Stimulated activated CD8-positive, alpha-beta memory T cell treated with anti-CD3 and anti-CD28 coated beads, Interleukin-15, amount 100 ng/mL, for 1 hour (primary cell): Measurements from ENCODE around the gene ZC3H4.
"Not testable (repeated sequence)": the region's sequence is repeated elsewhere in the genome, so short reads cannot be mapped to it uniquely, and the experiment has no call there.

ENCODE experiments used
- DNase-seq: peaks from one replicate; pipeline ENCODE4 v3.0.0-alpha.2; 2020; ENCODE audit warnings: low read depth

The ZC3H4 gene

GRCh38 chr19:47084879-47085439, 28.6 kb downstream of the ZC3H4 start:
- no peak for DNase-seq

GRCh38 chr19:47082493-47082892, 31.1 kb downstream of the ZC3H4 start:
- no peak for DNase-seq

DNA sequence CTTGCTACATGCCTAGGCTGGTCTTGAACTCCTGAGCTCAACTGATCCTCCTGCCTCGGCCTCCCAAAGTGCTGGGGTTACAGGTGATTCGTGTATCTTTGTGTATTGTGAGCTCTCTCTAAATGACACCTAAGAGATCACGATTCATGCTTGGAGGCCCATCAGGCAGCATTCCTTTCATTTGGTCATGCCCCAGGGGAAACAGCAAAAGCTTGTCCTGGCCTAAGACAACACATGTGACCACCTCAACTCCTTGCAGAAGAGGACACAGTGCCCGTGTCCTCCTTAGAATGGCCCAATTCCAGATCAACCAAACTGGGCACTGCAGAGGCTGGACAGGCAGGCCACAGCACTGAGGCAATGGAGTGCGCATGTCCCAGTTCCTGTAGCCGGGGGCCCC, 32.5 kb downstream of the ZC3H4 start:
- DNase-seq, result no peak

GRCh38 chr19:47078351-47078750, 35.2 kb downstream of the ZC3H4 start:
- not testable (repeated sequence) for DNase-seq

DNA sequence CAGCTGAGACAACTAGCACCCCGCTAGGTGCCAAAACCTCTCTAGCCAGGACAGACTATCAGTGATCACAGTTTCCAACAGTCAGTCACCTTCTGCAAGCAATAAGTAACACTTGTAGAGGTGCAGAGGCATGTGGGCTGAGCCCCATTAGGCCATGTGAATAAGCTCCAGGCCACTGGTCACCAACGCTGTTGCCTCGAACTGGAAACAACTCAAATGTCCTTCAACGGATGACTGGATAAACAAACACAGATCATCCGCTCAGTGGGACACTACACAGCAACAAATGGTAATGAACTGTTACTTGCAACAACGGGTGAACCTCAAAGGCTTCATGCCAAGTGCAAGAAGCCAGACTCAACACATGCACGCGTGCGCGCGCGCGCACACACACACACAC, 37.6 kb downstream of the ZC3H4 start:
- no peak for DNase-seq

- DNase-seq, result no peak
Measured at GRCh38 chr19:47075179-47075810, 38.3 kb downstream of the ZC3H4 start.

GRCh38 chr19:47074621-47075020, 39.0 kb downstream of the ZC3H4 start:
- no peak for DNase-seq

DNA sequence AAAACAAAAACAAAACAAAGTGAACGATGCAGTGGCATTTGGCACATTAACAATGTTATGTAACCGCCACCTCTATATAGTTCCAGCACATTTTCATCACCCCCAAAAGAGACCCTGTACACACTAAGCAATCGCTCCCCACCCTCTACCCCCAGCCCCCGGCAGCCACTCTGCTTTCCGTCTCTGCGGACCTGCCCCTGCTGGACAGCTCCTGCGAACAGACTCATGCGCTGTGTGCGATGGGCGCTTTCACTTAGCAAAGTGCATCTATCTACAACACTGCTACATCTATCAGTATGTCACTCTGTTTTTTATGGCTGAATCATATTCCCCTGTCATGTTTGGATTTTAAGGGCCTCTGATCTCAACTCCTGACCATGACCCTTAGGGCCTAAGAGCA, 40.0 kb downstream of the ZC3H4 start:
- DNase-seq, result no peak

DNA sequence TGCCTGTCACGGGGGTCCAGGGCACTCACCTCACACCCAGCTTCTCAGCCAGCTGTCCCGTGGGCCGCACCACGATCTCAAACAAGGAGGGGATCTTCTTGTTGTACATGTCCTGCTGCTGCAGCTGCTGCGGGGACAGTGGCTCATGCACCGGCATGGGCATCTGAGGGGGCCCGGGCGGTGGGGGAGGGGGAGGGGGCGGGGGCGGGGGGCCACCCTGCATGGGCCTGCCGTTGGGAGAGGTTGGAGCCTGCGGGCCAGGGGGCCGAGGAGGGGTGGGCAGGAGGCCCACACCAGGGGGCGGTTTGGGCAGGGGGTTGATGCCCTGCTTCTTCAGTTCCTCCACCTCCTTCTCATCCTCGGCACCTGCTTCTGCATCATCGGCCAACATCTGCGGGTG, 41.3 kb downstream of the ZC3H4 start:
- DNase-seq, result no peak

DNA sequence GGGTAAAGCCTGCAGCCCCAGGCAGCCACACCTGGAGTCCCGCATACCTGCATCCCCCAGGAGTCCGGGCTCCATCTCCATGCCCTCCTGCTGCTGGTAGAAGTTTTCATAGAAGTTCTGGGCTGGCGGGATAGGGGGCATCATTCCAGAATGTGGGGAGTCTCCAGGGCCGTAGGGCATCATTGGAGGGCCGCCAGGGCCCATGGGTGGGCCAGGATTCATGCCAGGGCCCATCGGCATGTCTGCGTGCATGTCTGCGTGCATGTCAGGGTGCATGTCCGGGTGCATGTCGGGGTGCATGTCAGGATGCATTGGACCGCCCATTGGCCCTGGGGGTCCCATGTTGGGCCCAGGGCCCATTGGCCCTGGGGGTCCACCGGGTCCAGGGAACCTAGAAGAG, 41.8 kb downstream of the ZC3H4 start:
- no peak for DNase-seq

GRCh38 chr19:47070756-47071155, 42.8 kb downstream of the ZC3H4 start:
- no peak for DNase-seq

- no peak for DNase-seq
Measured at GRCh38 chr19:47069795-47070194, 43.8 kb downstream of the ZC3H4 start.

- no peak for DNase-seq
Measured at GRCh38 chr19:47068876-47069406, 44.6 kb downstream of the ZC3H4 start.

GRCh38 chr19:47068246-47068645, 45.3 kb downstream of the ZC3H4 start:
- no peak for DNase-seq

DNA sequence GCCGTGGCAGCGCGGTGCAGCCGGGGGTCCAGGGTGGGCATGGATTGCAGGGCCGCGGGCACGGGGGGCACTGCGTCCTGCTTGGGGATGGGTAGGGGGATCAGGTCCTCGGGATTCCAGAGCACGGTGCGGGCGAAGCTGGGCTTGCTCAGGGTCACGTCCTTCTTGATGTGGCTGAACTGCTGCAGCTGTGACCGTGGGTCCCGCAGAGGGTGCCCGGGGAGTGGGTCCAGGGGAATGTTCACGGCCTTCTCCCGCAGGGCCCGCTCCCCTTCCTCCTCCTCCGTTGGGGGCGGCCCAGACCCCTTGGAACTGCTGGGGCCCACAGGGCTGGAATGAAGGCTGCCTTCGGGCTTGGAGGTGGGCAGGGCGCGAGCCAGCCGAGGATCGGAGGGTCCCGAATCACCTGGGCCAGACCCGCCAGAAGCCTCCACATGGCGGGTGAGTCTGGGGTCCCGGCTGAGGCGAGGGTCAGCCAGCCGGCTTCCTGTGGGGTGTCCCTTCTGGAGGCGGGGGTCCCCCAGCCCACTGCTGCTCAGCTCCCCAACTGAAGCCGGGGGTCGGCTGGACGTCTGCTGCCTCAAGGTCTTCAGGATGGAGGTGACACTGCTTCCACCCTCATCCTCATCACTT, 46.2 kb downstream of the ZC3H4 start:
- DNase-seq, result no peak

GRCh38 chr19:47066376-47067214, 47.0 kb downstream of the ZC3H4 start:
- DNase-seq, result no peak

DNA sequence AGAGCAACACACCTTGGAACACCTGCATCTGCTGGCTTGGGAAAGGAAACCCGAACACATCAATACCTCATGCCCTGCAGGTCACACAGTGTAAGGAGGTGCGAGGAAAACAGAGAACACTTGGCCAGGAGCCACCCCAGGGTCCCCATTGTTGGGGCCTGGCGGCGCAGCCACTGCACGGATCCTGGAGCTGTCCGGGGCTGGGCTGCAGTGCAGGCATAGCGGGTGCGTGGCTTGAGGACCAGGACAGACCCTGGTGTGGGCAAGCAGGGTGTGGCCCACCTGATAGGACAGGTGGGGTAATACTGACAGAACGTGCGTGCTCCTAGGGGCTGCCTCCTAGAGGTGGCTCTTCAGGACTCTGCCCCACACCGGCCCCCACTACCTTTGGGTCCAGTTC, 48.3 kb downstream of the ZC3H4 start:
- DNase-seq, result no peak

- DNase-seq, result no peak
Measured at GRCh38 chr19:47063874-47064273, 49.7 kb downstream of the ZC3H4 start.

GRCh38 chr19:47058621-47059022, 55.0 kb downstream of the ZC3H4 start:
- no peak for DNase-seq

GRCh38 chr19:47057328-47057727, 56.2 kb downstream of the ZC3H4 start:
- no peak for DNase-seq

DNA sequence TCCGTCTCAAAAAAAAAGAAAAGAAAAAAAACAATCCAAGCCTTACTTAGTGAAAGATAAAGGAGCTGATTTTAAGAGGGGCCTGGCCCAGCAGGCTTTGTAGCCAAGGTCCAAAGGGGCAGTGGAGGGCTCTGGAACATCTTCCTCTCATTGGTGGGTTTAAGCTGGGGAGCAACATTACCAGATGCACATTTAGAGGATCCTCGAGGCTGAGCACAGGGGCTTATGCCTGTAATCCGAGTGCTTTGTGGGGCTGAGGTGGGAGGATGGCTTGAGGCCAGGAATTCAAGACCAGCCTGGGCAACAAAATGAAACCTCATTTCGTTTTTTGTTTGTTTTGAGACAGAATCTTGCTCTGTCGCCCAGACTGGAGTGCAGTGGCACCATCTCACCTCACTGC, 57.2 kb downstream of the ZC3H4 start:
- DNase-seq, result no peak

GRCh38 chr19:47050562-47050961, 63.0 kb downstream of the ZC3H4 start:
- not testable (repeated sequence) for DNase-seq

DNA sequence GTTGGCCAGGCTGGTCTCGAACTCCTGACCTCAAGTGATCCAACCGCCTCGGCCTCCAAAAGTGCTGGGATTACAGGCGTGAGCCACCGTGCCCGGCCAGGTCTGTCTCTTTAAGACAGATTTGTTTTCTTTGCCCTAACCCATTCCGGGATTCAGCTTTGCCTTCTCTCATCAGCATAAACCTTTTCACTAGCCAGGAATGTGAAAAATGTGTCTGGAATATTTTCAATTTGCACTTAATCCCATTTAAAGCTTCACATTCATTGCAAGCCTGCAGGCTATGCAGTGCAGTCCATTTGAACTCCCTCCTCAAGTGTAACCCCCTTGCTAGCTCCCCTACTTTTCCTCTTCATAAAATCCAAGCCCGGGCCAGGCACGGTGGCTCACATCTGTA, 64.3 kb downstream of the ZC3H4 start:
- DNase-seq, result no peak
